Measurements from ENCODE around the gene HTRA2. TPM values are rescaled to one million over a fixed set of nuclear protein-coding genes. Genes with fewer than 3 reads are reported as not detected.

The HTRA2 gene
- total and polyA plus RNA-seq, 9 of the 15 experiments (the other 6 are each of a cell fraction or from before 2014, with no cell fraction given): 54.2 to 71.2 (median 65.8) TPM

GRCh38 chr2:74497777-74498499 lies 31.8 kb upstream of the HTRA2 start:
- no peak for FAIRE-seq
- CTCF ChIA-PET (ENCODE audit: low intra/inter-chr PET ratio): no interaction called here

More at GRCh38 chr2:74497777-74498499, 31.8 kb upstream of the HTRA2 start:
- no peak for TF ChIP-seq FOXP1 (CRISPR knock-in tag; IDR thresholded peaks at IDR 0.05)
- TF ChIP-seq ZBTB33 (CRISPR knock-in tag; IDR thresholded peaks at IDR 0.05): peak; percentile 67
- no peak for TF ChIP-seq ELF4 (CRISPR knock-in tag; IDR thresholded peaks at IDR 0.05)
- TF ChIP-seq, protein P1, sequence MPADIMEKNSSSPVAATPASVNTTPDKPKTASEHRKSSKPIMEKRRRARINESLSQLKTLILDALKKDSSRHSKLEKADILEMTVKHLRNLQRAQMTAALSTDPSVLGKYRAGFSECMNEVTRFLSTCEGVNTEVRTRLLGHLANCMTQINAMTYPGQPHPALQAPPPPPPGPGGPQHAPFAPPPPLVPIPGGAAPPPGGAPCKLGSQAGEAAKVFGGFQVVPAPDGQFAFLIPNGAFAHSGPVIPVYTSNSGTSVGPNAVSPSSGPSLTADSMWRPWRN (IDR thresholded peaks at IDR 0.05; ENCODE audit: low read depth): no peak
- peak; percentile 40 for TF ChIP-seq RBFOX2 (IDR thresholded peaks at IDR 0.05; ENCODE audit: low read depth, low read length)
- TF ChIP-seq TAF15 (IDR thresholded peaks at IDR 0.05; ENCODE audit: low read depth, low read length): peak; percentile 67; the same call in 1 of the 2 replicates
- peak; percentile 73 for TF ChIP-seq POLR2G (IDR thresholded peaks at IDR 0.05; ENCODE audit: low read depth, low read length)
- 0 out of 2 replicates have a peak, but pooled peaks have one; percentile 36 for TF ChIP-seq POLR2A (conservative IDR thresholded peaks at IDR 0.05)
- no peak for TF ChIP-seq ZNF408 (CRISPR knock-in tag; IDR thresholded peaks at IDR 0.05; ENCODE audit: low read depth)
- in situ Hi-C loops (cut with MboI): no loop called here
- WGBS (ENCODE audit: insufficient coverage, low coverage, missing lambda C conversion rate): 95% methylated on average over 23 of the region's 61 CpGs
- ATAC-seq (no peak), DNase-seq (ENCODE audit: extremely low read depth in 1 of 4, low spot score in 3 of 4) (no peak)
- no TSS peak for BruUV-seq (replicated peaks)
- POLR2A ChIA-PET: no interaction called here
- intact Hi-C loops (cut with micrococcal nuclease): no loop called here
- peaks cover 5% of the 10 kb centered on the region; the same call in 1 of the 3 replicates for H3K79me2 ChIP-seq (ENCODE audit: control insufficient read depth, insufficient read depth, low read length)
- H2AFZ ChIP-seq (ENCODE audit: low read depth, low read length): no peak overlapping the region
- peaks cover 11 to 39% of the 10 kb centered on the region in 2 experiments; a peak in 4 of 5 replicates for H3K4me1 ChIP-seq (replicated peaks in 1 of 2; ENCODE audit: control insufficient read depth in 2 of 2, insufficient read depth in 2 of 2, low read length in 2 of 2)
- no peaks in the 10 kb centered on the region for H3K27me3 ChIP-seq (ENCODE audit: control insufficient read depth in 2 of 2, insufficient read depth in 2 of 2, low read length in 2 of 2)
- no peaks in the 10 kb centered on the region for H3K9me1 ChIP-seq (ENCODE audit: control insufficient read depth, insufficient read depth, low read length)
- no peak overlapping the region for H3K4me3 ChIP-seq
- H3K36me3 ChIP-seq (ENCODE audit: control insufficient read depth, insufficient read depth, low read length): peaks cover 15% of the 10 kb centered on the region; the same call in 2 of the 3 replicates
- no peaks in the 10 kb centered on the region for H3K9me3 ChIP-seq (replicated peaks; ENCODE audit: control insufficient read depth, insufficient read depth, low read depth, low read length)
- no peak overlapping the region for H3K9ac ChIP-seq (ENCODE audit: insufficient read depth in 1 of 2, low read depth in 2 of 2, low read length in 2 of 2)
- no peak overlapping the region for H3K27ac ChIP-seq (ENCODE audit: extremely low read depth, low read depth, low read length)
- no peaks in the 10 kb centered on the region for H4K20me1 ChIP-seq (replicated peaks; ENCODE audit: control insufficient read depth, insufficient read depth, low read length)
- no peak overlapping the region for H3K4me2 ChIP-seq (ENCODE audit: insufficient read depth, low read length)

Measured in K562 (cell line).